GM21737 (cell line): ENCODE measurements around the gene NR2F2.

ENCODE experiments used
- ATAC-seq: cut with Tn5 transposase; IDR thresholded peaks from one replicate; pipeline ENCODE4 v1.9.1; 2021; ENCODE audit warnings: mild to moderate bottlenecking, moderate library complexity; ENCODE audit not compliant: unreplicated experiment

The NR2F2 gene

DNA sequence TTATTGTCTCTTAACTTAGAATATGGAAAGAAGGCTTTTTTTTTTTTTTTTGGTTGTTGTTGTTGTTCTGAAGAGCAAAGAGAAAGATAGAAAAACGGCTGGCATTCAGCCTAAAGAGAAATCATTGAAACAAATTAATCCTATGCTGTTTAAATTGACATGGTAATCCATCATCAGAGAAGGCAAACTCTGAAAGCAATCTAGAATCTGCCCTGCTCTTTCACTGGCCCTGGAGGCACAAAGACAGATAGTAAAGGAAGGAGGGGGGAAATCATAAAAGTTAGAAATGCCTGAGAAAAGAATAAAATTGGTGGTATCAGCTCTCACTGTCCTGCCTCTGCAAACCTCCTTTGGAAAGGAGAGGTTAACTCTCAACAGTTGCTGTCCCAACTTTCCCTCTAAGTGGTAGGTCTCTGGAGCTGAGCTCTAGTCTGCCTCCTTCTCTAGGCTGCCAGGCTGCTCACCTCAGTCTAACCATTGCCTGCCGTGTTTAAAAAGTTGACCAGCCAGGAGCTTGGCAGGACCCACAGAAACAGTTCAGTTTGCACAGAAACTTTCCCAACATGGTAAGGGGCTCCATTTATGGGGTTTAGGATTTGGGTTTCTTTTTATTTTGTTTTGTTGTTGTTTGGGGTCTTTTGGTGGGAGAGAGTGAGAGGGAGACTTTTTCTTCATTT is 13.4 kb upstream of the NR2F2 start:
- no peak for ATAC-seq

DNA sequence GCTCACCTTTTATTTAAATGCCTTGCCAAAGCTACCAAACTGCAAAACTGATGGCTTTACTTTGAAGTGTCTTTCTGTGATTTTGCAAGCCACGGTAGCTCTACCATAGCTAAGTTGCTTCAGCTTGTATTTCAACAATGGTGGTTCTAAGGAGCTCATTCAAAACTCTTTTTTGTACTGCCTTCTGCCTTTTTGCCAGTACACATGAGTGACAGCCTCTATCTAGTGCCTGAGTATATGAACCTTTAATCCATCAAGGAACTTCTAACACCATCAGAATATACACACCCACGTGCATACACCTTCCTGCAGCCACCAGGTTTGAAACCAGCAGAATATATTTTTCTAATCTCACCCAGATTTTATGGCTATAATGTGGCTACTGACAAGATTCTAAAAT is 10.4 kb upstream of the NR2F2 start:
- ATAC-seq = no peak

DNA sequence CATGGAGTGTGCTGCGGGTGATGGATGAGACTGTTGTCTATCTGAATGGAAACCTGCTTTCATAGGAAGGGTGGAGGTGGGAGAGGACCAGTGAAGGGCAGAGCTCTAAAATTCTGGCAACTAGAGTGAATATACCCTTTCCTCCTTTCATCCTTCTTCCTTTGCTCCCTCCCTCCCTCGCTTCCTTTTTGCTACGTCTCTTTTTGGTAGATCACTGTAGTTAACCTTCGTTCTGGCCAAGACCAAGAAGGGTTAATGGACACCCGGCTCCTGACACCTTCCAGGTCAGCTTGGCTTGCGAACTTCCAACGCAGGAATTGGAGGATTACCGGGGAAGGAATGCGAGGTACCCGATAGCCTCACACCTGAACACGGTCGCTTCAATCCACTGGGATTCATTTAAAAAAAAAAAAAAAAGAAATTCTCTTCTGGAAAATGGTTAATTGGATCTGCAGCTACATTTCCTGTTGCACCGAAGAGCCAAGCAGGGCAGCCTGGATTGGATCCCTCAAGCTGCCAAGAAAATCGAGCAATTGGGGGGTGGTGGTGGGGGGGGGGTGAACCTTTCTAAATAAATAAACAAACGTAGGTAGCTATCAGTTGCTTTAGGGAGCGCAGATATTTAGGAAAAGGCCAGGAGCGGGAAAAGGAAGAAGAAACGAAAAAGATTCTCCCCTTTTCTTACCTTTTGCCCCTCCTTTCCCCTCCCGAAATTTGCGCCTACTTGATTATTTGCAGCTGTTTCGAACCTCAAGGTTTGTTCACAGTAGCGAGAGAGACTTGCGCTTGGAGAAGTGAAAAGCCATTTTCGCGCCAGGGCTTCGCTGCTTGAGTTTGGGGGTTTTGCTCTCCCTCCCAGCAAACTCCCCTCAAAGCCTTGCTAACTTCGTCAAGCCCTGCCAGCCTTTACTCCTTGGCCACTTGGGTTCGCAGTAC is 9.5 kb upstream of the NR2F2 start:
- no peak for ATAC-seq

DNA sequence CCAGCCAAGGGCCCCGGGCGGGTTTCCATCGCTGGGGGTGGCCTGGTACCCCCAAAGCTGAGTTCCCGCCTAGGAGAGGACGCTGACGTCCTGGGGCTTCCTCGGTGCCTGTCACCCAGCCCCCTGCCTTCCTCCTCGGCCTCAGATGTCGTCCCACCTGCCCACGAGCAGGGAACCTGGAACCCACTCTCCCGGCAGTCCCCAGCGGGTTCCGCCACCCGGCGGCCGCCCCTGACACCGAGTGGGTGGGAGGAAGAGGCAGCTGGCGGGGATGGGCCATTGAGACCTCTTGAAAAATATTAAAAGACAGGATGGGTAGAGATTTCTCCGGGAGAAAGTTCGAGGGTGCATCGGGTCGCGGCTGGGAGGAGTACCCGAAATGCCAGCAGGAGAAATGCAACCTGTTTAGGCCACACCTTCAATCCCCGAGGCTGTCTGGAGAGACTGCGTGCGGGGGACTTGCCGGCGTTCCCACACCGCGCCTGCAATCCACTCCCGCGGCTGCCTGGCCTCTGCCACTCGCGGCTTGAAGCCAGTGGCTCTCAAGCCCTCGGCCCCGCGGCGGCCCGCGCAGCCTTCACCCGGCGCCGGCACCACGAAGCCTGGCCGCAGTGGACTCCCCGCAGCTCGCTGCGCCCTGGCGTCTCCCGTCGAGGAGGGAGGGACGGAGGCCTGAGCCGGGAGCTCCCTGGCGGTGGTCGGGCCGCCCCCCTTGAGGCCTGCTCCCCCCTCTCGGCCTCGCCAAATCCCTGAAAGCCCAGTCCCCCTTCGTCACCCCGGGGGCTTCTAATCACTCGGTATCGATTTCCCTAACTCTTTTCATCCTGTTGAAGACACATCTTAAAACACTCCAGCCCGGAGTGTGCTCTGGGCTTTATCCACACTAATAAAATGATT is 8.6 kb upstream of the NR2F2 start:
- no peak for ATAC-seq

DNA sequence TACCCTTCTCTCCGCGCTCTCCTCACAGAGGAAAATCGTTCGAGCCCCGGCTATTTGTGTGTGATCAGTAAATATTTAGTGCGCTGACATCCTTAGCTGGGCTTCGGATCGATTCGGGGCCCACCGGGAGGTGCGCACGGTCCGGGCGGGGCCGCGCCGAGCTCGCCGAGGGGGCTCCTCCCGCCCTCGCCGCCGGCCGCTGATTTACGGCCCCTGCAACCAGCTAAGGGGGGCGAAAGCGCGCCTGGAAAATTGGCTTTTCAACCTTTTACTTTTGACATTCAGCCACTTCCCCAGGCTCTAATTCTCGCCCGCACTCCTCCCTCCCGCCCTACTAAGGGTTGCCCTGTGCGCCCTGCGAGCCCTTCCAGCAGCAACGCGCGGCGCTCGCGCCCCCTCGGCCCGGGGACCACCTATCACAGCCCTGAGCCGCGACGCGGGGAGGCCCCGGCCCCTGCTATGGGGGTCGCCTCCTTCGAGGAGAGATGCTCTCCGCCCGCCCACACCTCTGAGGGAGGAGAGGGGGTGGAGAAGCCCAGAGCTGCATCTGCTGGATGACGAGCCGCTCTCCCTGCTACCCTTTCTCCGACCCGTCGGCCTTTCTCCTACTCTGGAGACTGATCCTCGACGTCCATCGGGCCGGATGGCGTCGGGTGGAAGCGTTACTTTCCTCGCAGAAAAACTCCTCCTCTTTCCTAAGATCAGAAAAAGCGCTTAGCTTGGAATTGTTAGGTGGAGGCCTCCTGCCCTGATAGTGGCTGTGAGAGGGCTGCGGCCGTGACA is 7.8 kb upstream of the NR2F2 start:
- no peak for ATAC-seq

DNA sequence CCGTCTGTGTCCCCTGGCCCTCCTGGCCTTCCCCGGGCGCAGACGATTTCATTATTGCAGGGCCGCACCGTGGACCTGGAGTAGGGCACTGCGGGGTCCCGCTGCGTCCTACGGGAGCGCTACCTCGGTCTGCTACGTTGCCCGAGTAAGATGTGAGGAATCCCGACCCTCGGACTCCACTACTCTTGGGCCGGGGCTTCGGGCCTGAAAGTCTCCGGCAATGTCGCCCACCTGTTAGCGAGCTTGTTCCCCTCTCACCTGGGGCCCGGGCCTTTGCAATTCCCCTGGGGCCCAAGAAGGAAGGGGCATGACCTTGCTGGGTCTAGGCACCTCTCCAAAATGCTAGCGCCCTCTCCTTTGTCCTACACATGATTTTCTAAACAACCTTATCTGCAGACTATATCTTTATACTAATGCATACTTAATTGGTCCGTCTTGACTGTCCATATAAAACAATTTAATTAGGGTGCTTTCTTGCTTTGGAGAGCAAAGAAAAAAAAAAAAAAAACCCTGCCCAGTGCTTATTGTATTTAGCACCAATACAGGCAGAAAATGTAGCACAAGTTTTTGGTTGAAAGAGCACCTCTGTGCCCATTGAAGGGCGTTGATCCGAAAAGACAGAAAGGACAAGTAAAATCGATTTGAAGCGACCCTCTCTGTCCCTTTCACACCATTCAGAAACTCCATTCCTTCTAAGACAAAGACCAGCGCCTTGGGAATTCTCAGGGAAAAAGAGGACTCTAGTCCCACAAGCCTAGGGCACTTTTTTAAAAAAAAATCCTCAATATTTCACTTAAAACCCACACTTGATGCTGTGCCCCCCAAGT is 7.0 kb upstream of the NR2F2 start:
- ATAC-seq = no peak

DNA sequence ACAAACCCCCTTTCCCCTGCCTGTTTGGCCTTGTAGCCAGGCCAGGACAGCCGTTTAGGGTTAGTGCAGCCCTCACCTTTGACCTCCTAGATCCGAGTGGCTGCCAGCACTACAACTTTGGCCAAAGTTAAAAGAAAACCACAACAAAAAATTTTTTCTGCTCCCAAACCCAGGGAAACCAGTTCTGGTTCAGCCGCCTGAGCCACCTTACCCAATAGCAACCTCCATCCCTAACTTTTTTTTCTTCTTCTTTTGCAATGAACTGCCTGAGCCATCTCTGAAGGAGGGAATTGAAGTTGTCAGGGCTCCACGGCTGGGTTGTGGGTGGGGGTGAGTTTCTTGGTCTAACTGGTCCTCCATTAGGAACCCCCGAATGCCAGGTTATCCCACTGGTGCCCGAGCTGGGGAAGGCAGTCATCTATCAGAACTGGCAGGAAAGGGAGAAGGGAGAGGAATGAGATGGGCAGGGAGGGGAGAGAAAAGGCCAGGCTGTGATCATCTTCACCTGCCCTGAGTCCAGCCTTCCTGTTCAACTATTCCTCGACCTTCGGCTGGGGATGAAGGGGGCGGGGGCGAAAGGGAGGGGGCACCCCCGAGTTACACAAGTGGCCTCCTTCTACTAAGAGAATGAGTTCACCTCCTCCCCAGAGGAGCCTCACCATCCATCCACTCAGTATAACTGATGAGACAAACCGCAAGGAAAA is 6.2 kb upstream of the NR2F2 start:
- no peak for ATAC-seq

DNA sequence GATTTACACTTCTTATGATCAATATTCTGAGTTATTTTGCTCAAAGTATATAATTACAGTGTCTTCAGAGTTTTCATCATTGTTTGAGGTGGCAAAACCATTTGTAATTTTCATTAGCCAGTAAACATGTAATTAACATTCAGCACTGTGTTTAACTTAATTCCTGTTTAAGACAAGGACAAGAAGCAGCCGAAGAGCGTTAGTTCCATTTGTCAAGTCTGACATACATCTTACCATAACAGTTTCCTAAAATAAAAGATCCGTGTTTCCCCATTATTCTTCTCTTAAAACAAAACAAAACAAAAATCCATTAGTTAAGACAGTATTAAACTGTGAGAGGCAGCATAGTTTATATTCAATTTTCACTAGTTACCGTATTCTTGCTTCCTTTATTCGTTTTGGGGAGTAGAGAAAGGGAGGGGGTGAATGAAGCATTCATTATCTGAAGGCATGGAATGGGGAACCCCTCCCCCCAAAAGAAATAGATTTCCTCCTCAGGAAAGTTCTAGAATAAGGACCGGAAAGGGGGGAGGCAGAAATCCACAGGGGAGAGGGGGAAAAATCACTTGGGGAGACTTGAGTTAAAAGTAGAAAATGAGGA is 5.5 kb upstream of the NR2F2 start:
- no peak for ATAC-seq

DNA sequence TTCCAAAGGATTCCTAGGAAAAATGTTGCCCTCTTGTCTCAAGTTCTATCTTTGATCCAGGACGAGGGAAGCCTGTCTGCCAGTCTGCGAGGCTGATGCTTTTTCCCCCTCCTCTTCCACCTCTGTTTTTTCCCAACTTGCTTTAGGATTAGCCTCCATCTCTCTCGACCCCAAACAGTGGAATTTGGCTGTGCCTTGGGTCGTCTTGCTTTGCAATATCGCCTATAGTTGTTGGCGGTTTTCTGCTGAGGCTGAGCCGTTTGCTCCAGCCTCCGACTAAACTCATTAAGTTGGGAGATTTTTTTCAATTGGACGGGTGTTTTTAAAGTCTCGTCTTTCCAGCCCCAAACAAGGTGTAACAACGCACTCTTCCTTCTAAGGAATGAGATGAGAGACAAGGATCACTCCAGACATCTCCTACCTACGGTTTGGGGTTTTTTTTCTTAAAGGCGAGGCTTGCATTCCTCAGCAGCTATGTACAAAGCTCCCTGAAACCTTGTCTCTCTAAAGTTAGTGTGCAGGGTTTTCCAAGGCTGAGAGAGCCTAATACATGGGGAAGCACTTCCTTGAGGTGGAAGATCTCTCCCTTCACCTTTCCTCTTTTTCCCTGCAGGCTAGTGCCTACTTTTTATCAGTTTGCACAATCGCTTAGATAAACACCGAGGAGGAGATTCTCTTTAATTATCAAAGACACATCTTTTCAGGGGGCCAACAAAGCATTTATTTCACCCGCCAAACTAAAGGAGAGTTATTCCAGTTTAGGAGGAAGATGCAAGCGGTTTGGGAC is 4.8 kb upstream of the NR2F2 start:
- ATAC-seq = no peak

DNA sequence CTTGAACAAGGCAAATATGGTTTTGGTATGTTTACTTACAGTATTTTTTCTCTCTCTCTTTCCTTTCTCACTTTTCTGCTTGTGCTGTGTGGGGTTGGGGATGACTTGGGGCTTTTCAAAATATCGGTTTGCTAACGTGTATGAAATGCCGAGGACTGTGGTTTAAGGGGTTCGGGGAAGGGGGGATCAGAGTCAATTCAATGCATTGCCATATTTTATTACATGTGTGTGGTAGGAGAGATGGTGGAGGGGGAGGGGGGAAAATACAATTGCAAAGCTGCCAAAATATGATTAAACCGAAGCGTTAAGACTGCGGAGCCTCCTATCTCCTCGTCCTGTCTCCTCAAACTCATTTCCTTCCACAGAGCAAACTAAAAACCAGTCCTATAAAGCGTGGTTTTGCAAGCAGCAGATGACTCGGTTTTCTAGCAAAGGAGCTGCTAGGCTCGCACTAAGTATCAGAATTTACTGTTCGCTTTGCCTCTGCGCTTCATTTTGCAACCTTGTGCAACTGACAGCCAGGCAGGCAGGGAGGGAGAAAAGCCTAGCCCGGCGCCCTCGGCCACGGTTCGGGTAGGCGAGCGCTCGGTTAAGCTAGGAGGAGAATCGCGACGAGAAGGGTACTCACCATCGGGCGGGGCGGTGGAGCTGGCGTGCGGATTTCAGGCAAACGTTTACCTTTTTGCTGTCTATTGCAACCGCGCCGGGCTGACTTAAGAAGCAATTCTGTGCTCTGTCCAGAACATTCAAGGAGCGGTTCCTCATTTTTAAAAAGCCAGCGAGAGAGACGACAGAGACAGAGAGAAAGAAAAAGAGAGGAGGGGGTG is 4.0 kb upstream of the NR2F2 start:
- no peak for ATAC-seq

DNA sequence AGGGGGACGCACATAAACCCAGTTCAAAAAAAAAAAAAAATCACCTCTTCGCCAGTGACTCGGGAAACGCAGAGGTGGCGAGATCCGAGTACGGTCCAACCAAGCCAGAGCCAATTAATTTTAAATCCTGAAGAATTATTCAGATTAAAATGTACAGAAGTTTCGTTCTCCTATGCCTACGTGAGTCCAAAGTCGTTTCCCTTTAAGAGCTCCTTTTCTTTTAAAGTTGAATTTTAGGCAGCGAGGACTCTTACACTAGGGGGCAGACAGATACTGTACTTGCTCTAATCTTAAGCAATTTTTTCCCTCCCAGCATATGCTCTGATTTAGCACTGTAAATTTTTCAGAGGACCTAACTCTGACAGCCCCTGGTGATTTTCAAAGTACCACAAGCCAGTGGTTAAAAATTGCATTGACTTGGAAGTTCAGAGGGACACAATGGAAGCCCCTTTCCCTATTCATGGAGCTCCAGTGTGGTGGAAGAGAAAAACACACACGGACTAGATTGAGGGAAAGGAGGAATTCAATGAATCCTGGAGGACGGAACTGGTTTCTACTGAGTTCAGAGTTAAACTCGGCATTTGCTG is 3.3 kb upstream of the NR2F2 start:
- no peak for ATAC-seq

DNA sequence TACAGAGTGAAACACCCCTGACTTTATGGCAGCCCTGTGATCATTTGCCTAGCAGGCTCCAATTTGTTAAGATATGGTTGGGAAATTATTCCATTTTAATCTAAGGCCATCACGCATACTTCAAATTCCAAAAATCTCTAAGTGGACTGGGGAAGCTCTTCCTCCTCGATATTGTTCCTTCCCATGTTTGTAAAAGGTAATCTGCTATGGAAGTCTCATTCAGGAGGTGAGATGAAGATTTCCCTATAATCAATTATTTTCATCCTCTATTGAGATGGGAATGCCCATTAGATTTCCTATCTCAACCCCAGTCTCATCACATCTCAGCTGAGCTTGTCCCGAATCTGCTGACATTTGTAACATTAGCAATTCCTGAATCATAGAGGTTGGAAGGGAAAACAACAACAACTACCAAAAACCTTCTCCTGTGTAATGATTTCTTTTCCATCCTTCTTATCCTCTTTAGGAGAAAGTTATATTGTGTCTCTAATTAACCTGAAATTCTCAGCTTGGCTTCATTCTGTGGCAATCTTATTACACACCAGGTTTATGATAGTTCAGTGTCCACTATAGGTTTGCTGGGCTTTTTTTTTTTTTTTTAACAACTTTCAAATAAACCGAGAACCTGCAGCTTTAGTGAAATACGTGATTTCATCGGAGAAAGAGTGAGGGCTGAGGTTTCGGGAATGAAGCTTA is 2.2 kb upstream of the NR2F2 start:
- ATAC-seq = no peak

DNA sequence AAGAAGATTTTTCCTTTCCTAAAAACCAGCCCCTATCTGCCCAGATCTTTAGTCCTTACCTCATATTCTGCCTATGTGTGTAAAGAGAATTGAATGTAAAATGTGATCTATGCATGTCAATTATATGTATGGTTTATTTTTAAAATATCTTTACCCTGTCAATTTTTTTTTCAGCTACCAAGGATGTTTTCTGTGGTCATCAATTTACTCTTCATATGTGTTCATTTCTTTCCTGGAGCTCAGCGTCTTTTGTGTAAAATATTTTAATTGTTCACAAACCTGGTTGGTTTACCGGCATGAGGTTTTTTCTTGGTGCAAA is 1.7 kb upstream of the NR2F2 start:
- ATAC-seq = no peak

DNA sequence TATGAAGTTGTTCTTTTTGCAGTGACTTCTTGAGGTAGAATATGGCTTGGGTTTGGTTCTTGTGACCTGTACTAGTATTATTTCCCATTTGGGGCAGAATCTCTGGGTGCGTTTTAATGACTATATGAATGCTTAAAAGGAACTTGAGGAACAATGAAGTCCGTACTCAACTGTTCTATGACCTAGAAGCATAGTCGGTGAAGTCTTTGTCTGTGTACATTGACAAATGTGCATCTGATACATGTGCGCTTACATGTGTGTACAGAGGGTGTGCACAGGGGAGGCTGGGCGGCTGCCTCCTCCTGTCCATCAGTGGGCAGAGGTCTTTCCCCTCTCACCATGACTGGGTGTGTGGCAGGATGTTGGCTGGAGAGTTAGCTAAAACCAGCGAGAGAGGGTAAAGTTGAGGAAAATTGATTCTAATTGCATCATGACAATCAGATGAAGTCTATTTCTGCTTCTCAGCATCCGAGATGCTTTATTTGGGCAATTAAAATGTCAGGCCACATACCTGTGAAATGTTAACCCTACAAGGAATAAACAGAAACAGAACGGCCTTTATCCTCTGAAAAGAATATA is 1.0 kb upstream of the NR2F2 start:
- no peak for ATAC-seq

DNA sequence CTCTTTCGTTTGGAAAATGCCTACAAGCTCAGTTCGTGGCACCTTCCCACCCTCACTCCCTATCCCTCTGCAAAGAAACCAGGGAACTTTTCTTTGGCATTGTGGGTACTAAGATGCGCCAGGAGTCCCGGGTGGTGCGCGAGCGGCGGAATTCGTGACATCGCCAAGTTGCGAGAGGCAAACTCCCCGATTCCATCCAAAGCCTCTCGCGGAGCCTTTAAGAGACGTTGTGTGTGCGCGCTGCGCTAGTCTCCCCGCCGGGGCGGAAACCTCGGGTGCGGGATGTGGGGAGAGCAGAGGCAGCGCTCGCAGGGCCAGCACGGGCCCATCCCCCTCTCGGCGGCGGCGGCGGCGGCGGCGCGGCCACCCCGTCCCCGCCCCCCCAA is 443 bp upstream of the NR2F2 start:
- ATAC-seq = peak; percentile 15
